ENCODE results near the gene TMEM158. TPM values are rescaled to one million over a fixed set of nuclear protein-coding genes. Genes with fewer than 3 reads are reported as not detected.

Gene TMEM158
- total and polyA plus RNA-seq, 4 donors: 0.07 to 3.7 (median 0.08) TPM; not detected in 1

DNA sequence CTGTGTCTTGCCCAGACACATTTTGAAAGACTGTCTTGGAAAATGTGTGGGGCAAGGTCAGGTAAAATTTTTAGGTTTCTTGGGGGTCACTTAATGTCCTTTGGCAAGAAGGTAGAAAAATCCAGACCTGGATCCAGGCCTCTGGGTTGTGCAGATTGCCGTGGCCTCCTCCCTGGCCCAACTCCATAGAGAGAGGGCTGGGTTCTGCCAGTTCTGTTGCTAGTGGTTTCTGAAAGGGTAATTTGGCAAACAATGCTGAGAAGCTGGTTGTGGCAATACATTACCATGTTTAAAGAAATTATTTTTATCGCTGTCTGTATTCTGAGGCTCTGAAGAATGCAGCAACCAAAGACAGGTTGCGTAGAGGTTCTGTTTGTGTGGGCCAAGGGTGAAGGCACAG is 20.2 kb upstream of the TMEM158 start:
- Histone ChIP-seq H3K27ac (ENCODE audit: low read depth in 1 of 2, low read length in 2 of 2) (no peak overlapping the region), H3K4me3 (ENCODE audit: low read depth in 1 of 3, low read length in 3 of 3) (no peak overlapping the region), H3K9me3 (ENCODE audit: control insufficient read depth in 4 of 4, low read length in 3 of 4) (no peaks in the 10 kb centered on the region), H3K27me3 (ENCODE audit: control insufficient read depth in 4 of 4, insufficient read depth in 4 of 4, low read length in 3 of 4) (no peaks in the 10 kb centered on the region), H3K36me3 (ENCODE audit: control insufficient read depth in 4 of 4, insufficient read depth in 3 of 4, low read depth in 1 of 4, low read length in 3 of 4) (no peaks in the 10 kb centered on the region), H3K4me1 (ENCODE audit: control insufficient read depth in 4 of 4, insufficient read depth in 4 of 4, low read length in 3 of 4) (no peaks in the 10 kb centered on the region), H3K9ac (ENCODE audit: low read depth in 1 of 2, low read length in 2 of 2) (no peak overlapping the region)
- 96% methylated on average over 3 of the region's 3 CpGs for WGBS
- no peak for DNase-seq (ENCODE audit: low spot score)
- TF ChIP-seq FOXA2 (IDR thresholded peaks at IDR 0.05): no peak
- no peak for TF ChIP-seq RAD21 (IDR thresholded peaks at IDR 0.05)
- TF ChIP-seq HNF4G (IDR thresholded peaks at IDR 0.05): no peak
- TF ChIP-seq MAX (IDR thresholded peaks at IDR 0.05): no peak
- no peak for TF ChIP-seq SP1 (IDR thresholded peaks at IDR 0.05)
- TF ChIP-seq TAF1 (conservative IDR thresholded peaks at IDR 0.05): no peak
- TF ChIP-seq NR2F2 (IDR thresholded peaks at IDR 0.05): no peak
- no peak for TF ChIP-seq RXRA (IDR thresholded peaks at IDR 0.05)
- TF ChIP-seq ZBTB33 (IDR thresholded peaks at IDR 0.05): no peak
- TF ChIP-seq JUND (IDR thresholded peaks at IDR 0.05): no peak
- no peak for TF ChIP-seq FOXA1 (IDR thresholded peaks at IDR 0.05)
- TF ChIP-seq ATF3 (IDR thresholded peaks at IDR 0.05): no peak
- TF ChIP-seq HNF4A (conservative IDR thresholded peaks at IDR 0.05): no peak
- TF ChIP-seq GABPA (IDR thresholded peaks at IDR 0.05 in 1 of 2, conservative IDR thresholded peaks at IDR 0.05 in 1 of 2): no peak

GRCh38 chr3:45244356-45244755 is 18.3 kb upstream of the TMEM158 start:
- TF ChIP-seq, protein P1, sequence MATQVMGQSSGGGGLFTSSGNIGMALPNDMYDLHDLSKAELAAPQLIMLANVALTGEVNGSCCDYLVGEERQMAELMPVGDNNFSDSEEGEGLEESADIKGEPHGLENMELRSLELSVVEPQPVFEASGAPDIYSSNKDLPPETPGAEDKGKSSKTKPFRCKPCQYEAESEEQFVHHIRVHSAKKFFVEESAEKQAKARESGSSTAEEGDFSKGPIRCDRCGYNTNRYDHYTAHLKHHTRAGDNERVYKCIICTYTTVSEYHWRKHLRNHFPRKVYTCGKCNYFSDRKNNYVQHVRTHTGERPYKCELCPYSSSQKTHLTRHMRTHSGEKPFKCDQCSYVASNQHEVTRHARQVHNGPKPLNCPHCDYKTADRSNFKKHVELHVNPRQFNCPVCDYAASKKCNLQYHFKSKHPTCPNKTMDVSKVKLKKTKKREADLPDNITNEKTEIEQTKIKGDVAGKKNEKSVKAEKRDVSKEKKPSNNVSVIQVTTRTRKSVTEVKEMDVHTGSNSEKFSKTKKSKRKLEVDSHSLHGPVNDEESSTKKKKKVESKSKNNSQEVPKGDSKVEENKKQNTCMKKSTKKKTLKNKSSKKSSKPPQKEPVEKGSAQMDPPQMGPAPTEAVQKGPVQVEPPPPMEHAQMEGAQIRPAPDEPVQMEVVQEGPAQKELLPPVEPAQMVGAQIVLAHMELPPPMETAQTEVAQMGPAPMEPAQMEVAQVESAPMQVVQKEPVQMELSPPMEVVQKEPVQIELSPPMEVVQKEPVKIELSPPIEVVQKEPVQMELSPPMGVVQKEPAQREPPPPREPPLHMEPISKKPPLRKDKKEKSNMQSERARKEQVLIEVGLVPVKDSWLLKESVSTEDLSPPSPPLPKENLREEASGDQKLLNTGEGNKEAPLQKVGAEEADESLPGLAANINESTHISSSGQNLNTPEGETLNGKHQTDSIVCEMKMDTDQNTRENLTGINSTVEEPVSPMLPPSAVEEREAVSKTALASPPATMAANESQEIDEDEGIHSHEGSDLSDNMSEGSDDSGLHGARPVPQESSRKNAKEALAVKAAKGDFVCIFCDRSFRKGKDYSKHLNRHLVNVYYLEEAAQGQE (IDR thresholded peaks at IDR 0.05): no peak
- TF ChIP-seq GABPA (IDR thresholded peaks at IDR 0.05 in 1 of 2, conservative IDR thresholded peaks at IDR 0.05 in 1 of 2): no peak
- no peak for TF ChIP-seq SP1 (IDR thresholded peaks at IDR 0.05)
- TF ChIP-seq ZBTB33 (IDR thresholded peaks at IDR 0.05): no peak
- no peak for DNase-seq (ENCODE audit: low spot score)
- no peaks in the 10 kb centered on the region for H3K4me1 ChIP-seq (ENCODE audit: control insufficient read depth in 4 of 4, insufficient read depth in 4 of 4, low read length in 3 of 4)
- no peaks in the 10 kb centered on the region for H3K27me3 ChIP-seq (ENCODE audit: control insufficient read depth in 4 of 4, insufficient read depth in 4 of 4, low read length in 3 of 4)
- WGBS: 73% methylated on average over 6 of the region's 6 CpGs
- no peaks in the 10 kb centered on the region for H3K9me3 ChIP-seq (ENCODE audit: control insufficient read depth in 4 of 4, low read length in 3 of 4)
- H3K36me3 ChIP-seq (ENCODE audit: control insufficient read depth in 4 of 4, insufficient read depth in 3 of 4, low read depth in 1 of 4, low read length in 3 of 4): no peaks in the 10 kb centered on the region
- H3K9ac ChIP-seq (ENCODE audit: low read depth in 1 of 2, low read length in 2 of 2): no peak overlapping the region
- no peak overlapping the region for H3K4me3 ChIP-seq (ENCODE audit: low read depth in 1 of 3, low read length in 3 of 3)
- H3K27ac ChIP-seq (ENCODE audit: low read depth in 1 of 2, low read length in 2 of 2): no peak overlapping the region
